Ammon's horn (tissue), 1 donor: Measurements from ENCODE around the gene ACOT7.

ENCODE experiments used
- DNase-seq: peaks from one replicate; pipeline ENCODE4 v3.0.0-alpha.2; 2016; ENCODE audit warnings: low spot score

Gene ACOT7

GRCh38 chr1:6424000-6424565, 30.5 kb upstream of the ACOT7 start:
- no peak for DNase-seq

DNA sequence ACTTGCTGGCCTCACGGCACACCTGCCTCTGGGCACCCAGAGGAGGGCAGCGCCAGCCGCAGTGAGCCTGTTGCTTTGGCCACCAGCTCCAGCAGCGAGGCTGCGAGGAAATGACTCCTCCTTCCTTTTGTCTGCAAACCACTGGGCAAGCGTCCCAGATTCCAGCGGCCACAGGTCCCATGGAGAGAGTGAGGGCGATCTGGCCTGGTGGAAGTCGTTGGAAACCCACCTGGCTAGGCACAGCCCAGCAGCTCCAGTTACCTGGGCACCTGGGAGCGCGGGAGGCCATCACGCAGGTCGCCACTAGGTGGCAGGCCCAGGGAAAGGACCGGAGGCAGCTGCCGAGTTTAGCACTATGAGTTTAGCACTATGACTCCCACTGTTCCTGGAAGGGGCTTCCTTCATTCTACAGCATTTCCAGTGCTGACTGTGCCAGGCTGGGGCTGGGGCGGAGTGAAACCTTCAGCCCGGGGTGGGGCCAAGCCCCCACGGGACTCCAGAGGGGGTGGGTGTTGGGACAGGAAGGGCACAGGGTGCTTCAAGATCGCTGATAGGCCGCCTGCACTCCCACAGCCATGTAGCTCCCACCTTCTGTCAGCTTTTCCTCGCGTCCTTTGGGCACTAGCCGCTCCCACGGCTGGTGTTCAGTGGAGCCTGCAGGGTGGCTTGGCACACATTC, 29.9 kb upstream of the ACOT7 start:
- DNase-seq: peak; percentile 31

GRCh38 chr1:6421266-6421665, 27.7 kb upstream of the ACOT7 start:
- DNase-seq: no peak

GRCh38 chr1:6420454-6421042, 27.0 kb upstream of the ACOT7 start:
- DNase-seq: no peak

GRCh38 chr1:6419804-6420453, 26.4 kb upstream of the ACOT7 start, which contains the start of gene HES2:
Gene HES2, minus strand, starts transcription at chr1:6419919. Its CDS starts 99 bp downstream, at chr1:6419820.
- DNase-seq: no peak

- DNase-seq: no peak
These were observed 25.8 kb upstream of the ACOT7 start for GRCh38 chr1:6419397-6419803.

DNA sequence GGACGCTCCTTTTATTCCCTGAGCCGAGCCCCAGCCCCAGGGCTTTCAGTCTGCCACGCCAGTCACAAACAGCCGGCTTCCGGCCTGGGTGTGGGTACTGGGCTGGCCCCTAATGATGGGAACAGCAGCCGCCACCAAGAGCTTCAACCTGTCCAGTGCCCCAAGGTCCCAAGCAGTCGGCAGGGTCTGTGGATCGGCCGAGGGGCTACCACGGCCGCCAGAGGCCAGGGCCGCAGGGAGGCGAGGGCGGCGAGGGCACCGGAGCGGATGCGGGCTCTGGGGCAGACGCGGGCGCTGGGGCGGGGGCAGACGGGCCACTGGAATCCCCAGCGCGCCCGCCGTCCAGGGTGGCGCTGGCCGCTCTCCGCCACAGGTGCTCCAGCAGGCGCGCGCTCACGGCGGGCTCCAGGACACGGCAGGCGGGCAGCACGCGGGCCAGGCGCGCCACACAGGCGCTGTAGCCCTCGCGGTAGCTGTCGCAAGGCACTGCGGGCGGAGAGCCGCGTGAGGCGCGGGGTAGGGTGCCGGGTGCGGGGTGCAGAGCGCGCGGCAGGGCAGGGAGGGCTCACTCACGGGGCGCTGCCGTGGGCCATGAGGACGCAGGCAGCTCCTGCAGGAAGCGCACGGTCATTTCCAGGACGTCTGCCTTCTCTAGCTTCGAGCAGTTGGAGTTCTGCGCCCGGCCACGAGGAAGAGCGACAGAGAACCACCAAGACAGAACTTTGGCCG, 25.3 kb upstream of the ACOT7 start:
- no peak for DNase-seq

- DNase-seq: no peak
These were observed 24.5 kb upstream of the ACOT7 start for GRCh38 chr1:6417961-6418667.

- DNase-seq: no peak
These were observed 23.3 kb upstream of the ACOT7 start for GRCh38 chr1:6416906-6417305.

DNA sequence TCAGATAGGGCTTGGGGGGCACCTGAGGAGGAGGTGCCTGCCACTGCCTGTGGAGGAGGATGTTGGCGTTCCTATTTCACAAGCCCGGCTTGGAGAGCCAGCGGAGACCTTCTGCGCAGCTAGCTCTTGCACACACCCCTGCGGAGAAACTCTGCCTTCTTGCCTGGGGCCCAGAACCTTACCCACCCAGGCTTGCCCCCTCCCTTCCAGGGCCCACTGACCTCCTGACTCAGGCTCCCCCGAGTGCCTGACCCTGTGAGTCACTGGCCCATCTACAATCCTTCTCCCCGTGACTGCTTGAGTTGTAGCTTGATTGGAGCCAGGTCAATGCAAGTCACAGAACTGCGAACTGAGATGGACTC, 22.7 kb upstream of the ACOT7 start:
- DNase-seq: no peak

GRCh38 chr1:6414881-6415626, 21.5 kb upstream of the ACOT7 start:
- DNase-seq: no peak

- peak; percentile 34 for DNase-seq
These were observed 20.9 kb upstream of the ACOT7 start for GRCh38 chr1:6414443-6414844.

DNA sequence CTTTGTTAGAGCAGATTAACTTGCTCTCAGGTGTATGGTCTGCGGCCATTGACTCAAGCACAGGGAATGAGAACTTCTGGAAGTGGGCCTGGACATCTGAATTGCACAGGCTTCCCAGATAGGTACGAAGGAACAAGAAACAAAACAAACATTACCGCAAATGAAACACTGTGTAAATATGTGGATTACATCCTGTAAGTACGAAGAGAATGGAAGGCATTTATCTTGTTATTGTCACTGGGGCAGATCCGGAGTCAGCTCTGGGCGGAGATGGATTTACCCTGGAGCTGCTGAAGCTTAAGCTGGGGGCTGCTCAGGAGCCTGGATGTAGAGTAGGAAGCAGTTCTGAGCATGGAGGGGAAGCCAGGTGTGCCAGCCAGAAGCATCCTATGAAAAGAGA, 19.3 kb upstream of the ACOT7 start:
- DNase-seq: no peak

- no peak for DNase-seq
These were observed 16.8 kb upstream of the ACOT7 start for GRCh38 chr1:6410248-6410893.

DNA sequence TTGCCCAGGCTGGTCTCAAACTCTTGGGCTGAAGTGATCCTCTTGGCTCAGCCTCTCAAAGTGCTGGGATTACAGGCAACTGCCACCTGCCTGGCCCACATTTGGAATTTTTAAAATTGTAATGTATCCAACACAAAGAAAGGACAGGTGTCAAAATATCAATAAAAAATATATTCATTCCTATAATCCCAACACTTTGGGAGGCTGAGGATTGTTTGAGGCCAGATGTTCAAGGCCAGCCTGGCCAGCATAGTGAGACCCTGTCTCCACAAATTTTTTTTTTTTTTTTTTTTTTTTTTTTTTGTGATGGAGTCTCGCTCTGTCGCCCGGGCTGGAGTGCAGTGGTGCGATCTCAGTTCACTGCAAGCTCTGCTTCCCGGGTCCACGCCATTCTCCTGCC, 16.2 kb upstream of the ACOT7 start:
- no peak for DNase-seq

GRCh38 chr1:6409053-6409452, 15.5 kb upstream of the ACOT7 start:
- DNase-seq: no peak

DNA sequence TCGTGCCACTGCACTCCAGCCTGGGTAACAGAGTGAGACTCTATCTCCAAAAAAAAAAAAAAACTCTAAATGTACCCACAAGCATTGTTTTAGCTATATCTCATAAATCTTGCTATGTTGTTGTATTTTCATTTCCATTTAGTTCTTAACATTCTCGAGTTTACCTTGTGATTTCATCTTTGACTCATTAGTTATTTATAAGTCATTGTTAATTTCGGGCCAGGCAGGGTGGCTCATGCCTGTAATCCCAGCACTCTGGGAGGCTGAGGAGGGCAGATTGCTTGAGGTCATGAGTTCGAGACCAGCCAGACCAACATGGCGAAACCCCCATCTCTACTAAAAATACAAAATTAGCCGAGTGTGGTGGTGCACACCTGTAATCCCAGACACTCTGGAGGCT, 14.5 kb upstream of the ACOT7 start:
- no peak for DNase-seq

DNA sequence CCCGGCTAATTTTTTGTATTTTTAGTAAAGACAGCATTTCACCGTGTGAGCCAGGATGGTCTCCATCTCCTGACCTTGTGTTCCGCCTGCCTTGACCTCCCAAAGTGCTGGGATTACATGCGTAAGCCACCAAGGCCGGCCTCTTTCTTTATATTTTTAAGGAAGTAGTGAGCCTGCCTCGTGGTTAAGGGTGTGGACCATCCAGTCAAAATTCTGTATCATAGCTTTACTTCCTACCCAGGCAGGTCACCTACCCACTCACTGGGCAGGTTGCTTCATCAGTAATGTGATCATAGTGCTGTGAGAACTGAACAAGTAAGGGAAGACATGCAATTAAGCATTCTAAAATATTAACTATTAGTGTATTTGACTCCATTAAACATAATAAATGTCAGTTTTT, 8.1 kb upstream of the ACOT7 start:
- no peak for DNase-seq

DNA sequence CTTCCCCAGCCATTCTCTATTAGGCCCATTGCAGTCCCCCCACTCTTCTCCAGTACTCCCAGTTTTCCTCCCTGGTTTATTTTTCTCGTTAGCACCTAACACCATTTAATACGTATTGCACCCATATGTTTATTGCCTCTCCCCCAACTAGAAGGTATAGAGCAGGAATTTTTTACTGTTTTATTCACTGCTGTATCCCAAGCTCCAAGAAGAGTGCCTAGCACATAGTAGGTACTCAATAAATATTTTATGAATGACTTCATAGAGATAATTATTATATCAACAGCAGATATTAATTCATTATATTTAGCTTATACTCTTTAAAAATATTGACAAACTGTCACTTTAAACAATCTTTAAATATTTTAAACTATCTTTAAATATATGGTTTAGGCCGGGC, 5.7 kb upstream of the ACOT7 start:
- no peak for DNase-seq

GRCh38 chr1:6397844-6398441, 4.4 kb upstream of the ACOT7 start:
- DNase-seq: no peak
